ENCODE data around the gene SEC22C.
A peak's percentile ranks its signal among the peaks of the same experiment; 100 is the strongest.

SEC22C gene, protein sequence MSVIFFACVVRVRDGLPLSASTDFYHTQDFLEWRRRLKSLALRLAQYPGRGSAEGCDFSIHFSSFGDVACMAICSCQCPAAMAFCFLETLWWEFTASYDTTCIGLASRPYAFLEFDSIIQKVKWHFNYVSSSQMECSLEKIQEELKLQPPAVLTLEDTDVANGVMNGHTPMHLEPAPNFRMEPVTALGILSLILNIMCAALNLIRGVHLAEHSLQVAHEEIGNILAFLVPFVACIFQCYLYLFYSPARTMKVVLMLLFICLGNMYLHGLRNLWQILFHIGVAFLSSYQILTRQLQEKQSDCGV

DNA sequence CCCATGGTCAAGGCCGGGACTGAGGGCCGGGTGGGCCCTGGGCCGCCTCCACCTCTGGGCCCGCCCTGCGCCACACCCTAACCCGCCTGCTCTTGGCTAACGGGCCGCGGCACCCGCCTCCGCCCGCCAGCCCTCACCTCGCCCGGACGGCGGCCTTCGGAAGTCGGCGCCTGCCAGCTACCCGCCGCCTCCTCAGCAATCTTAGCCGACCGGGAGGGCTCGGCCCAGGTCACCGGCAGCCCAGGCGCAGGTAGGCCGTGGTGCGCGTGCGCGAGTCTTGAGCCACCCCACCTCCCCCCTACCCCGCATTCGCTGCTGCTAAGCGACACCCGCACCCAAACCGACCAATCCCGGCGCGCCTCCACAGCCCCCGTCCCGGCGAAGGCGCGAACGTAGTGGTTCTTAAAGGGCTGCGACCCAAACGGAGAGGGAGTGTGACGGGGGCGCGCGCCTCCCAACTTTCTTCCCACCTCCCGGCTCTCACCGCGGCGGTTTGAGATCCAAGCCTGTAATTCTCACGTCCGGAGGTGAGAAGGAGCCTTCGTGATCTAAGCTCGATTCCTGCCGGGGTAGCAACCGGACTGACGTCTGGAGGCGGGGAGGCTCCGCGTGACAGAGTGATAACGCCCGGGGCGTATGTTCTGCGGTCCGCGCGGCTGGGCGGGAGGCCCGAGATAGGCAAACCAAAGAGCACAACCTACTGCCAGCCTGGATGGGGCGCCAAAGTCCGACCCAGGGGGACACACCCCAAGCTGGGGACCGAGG lies at the start of gene SEC22C:
TSS of gene SEC22C (minus strand) at position 259 of the 765 bp plus-strand sequence. CDS start 12,921 bp downstream, outside the sequence.
- H3K4me1 ChIP-seq (ENCODE audit: low read depth, poor library complexity, severe bottlenecking), result peaks cover 15% of the 10 kb centered on the region
- H3K9ac ChIP-seq, result peak within 1 kb of the TSS; percentile 71
- no peaks in the 10 kb centered on the region for H3K36me3 ChIP-seq (ENCODE audit: insufficient read depth)
- TF ChIP-seq CTCF (conservative IDR thresholded peaks at IDR 0.05; ENCODE audit: low read depth, low read length), result no peak
- no peaks in the 10 kb centered on the region for H3K27me3 ChIP-seq (ENCODE audit: insufficient read depth, low read depth)
- H3K27ac ChIP-seq, result peak within 1 kb of the TSS; percentile 75
- no peaks in the 10 kb centered on the region for H4K20me1 ChIP-seq (ENCODE audit: insufficient read depth)
- peak within 1 kb of the TSS; percentile 85 for H3K4me2 ChIP-seq
- peak within 1 kb of the TSS; percentile 69 for H2AFZ ChIP-seq (ENCODE audit: low read depth)
- H3K79me2 ChIP-seq (ENCODE audit: insufficient read depth, low read depth), result no peaks in the 10 kb centered on the region; the same call in 1 of the 2 replicates
- peak within 1 kb of the TSS; percentile 46 for H3K4me3 ChIP-seq (IDR thresholded peaks at IDR 0.05; ENCODE audit: insufficient read depth, low read depth, low read length)

DNA sequence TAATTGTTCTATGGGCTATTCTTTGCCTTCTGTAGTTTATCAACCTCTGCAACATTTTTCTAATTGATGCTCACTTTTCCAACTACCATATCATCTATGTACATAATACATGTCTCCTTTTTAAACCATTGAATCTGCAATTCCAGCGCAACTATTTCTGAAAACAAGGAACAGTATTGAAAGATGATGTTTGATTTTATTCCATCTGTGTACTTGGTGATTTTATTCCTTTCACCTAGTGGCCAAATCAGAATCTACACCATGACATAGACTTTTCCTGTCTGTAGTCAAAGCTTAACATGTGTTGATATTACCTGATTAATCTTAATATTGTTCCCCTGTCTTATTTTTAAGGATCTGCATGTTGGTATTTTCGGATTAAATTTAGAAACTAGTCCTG lies 31.7 kb upstream of the SEC22C start:
- Histone ChIP-seq H3K4me1 (ENCODE audit: low read depth, poor library complexity, severe bottlenecking) (peaks cover 3% of the 10 kb centered on the region), H3K79me2 (ENCODE audit: insufficient read depth, low read depth) (peaks cover 52% of the 10 kb centered on the region; the same call in 1 of the 2 replicates), H3K4me2 (no peak overlapping the region), H3K4me3 (IDR thresholded peaks at IDR 0.05; ENCODE audit: insufficient read depth, low read depth, low read length) (no peak overlapping the region), H3K27me3 (ENCODE audit: insufficient read depth, low read depth) (no peaks in the 10 kb centered on the region), H3K36me3 (ENCODE audit: insufficient read depth) (no peaks in the 10 kb centered on the region), H3K9ac (no peak overlapping the region), H4K20me1 (ENCODE audit: insufficient read depth) (no peaks in the 10 kb centered on the region), H3K27ac (no peak overlapping the region), H2AFZ (ENCODE audit: low read depth) (no peak overlapping the region)
- peak; percentile 41; the same call in 1 of the 2 replicates for TF ChIP-seq CTCF (conservative IDR thresholded peaks at IDR 0.05; ENCODE audit: low read depth, low read length)

GRCh38 chr3:42612928-42613327 lies 31.2 kb upstream of the SEC22C start:
- Histone ChIP-seq H3K27ac (no peak overlapping the region), H3K27me3 (ENCODE audit: insufficient read depth, low read depth) (no peaks in the 10 kb centered on the region), H3K9ac (no peak overlapping the region), H3K4me2 (no peak overlapping the region), H3K36me3 (ENCODE audit: insufficient read depth) (no peaks in the 10 kb centered on the region), H3K4me1 (ENCODE audit: low read depth, poor library complexity, severe bottlenecking) (peaks cover 3% of the 10 kb centered on the region), H3K79me2 (ENCODE audit: insufficient read depth, low read depth) (peaks cover 52% of the 10 kb centered on the region; the same call in 1 of the 2 replicates), H3K4me3 (IDR thresholded peaks at IDR 0.05; ENCODE audit: insufficient read depth, low read depth, low read length) (no peak overlapping the region), H2AFZ (ENCODE audit: low read depth) (no peak overlapping the region), H4K20me1 (ENCODE audit: insufficient read depth) (no peaks in the 10 kb centered on the region)
- TF ChIP-seq CTCF (conservative IDR thresholded peaks at IDR 0.05; ENCODE audit: low read depth, low read length), result no peak

DNA sequence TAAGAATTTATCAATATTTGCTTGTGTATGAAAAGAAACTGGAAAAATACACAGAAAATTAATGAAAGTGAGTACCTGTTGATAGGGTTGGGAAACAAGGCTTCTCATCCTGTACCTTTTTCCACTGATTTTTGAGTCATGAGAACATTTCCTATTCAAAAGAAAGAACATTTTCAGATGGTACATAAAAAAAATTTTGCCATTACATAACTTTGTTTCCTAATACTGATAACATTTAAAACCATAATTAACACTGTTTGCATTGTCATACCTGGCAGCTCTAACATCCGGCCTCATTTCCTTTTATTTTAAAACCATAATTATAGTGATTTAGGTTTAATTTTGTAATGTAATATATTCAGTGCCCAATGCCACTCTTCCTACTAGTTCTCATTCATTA lies 30.4 kb upstream of the SEC22C start:
- no peaks in the 10 kb centered on the region for H3K36me3 ChIP-seq (ENCODE audit: insufficient read depth)
- no peak overlapping the region for H3K4me2 ChIP-seq
- no peak overlapping the region for H3K4me3 ChIP-seq (IDR thresholded peaks at IDR 0.05; ENCODE audit: insufficient read depth, low read depth, low read length)
- peaks cover 57% of the 10 kb centered on the region; the same call in 1 of the 2 replicates for H3K79me2 ChIP-seq (ENCODE audit: insufficient read depth, low read depth)
- peaks cover 3% of the 10 kb centered on the region for H3K4me1 ChIP-seq (ENCODE audit: low read depth, poor library complexity, severe bottlenecking)
- H4K20me1 ChIP-seq (ENCODE audit: insufficient read depth), result no peaks in the 10 kb centered on the region
- H3K27ac ChIP-seq, result no peak overlapping the region
- H2AFZ ChIP-seq (ENCODE audit: low read depth), result no peak overlapping the region
- no peak overlapping the region for H3K9ac ChIP-seq
- H3K27me3 ChIP-seq (ENCODE audit: insufficient read depth, low read depth), result no peaks in the 10 kb centered on the region
- TF ChIP-seq CTCF (conservative IDR thresholded peaks at IDR 0.05; ENCODE audit: low read depth, low read length), result no peak
